Endothelial cell of umbilical vein (primary cell): ENCODE measurements around the gene VPS45.

Experiments used
- CTCF ChIP-seq, 2 donors: IDR thresholded peaks; 1 replicate in 1 of 2; 2 replicates in 1 of 2; pipeline ENCODE4 v1.5.1; 2011; ENCODE audit warnings: low read length in 2 of 2, mild to moderate bottlenecking in 2 of 2, moderate library complexity in 2 of 2, control low read depth in 1 of 2, inconsistent platforms in 1 of 2, low read depth in 1 of 2; ENCODE audit not compliant: insufficient read depth in 1 of 2; ENCODE audit errors: extremely low read depth in 1 of 2
- EZH2 ChIP-seq: IDR thresholded peaks from 2 replicates; pipeline ENCODE4 v1.6.1; 2012; ENCODE audit warnings: borderline replicate concordance, low read depth, mild to moderate bottlenecking, moderate library complexity, low read length, inconsistent platforms; ENCODE audit not compliant: severe bottlenecking
- FOS ChIP-seq: IDR thresholded peaks from 2 replicates; pipeline ENCODE4 v1.6.1; 2011; ENCODE audit warnings: mild to moderate bottlenecking, low read length, moderate library complexity, borderline replicate concordance; ENCODE audit not compliant: insufficient read depth
- JUN ChIP-seq: IDR thresholded peaks from 2 replicates; pipeline ENCODE4 v1.6.1; 2011; ENCODE audit warnings: borderline replicate concordance, low read depth; ENCODE audit not compliant: insufficient read length, insufficient read depth
- POLR2A ChIP-seq: IDR thresholded peaks from 2 replicates; pipeline ENCODE4 v1.6.1; 2012; ENCODE audit warnings: low read depth, mild to moderate bottlenecking, control low read depth, low read length
- POLR2AphosphoS5 ChIP-seq: IDR thresholded peaks from 2 replicates; pipeline ENCODE4 v1.6.1; 2012; ENCODE audit warnings: low read depth, mild to moderate bottlenecking, control low read depth, low read length, moderate library complexity; ENCODE audit not compliant: insufficient read depth

GRCh38 chr1:150092180-150092791 lies 24.7 kb downstream of the VPS45 start:
- TF ChIP-seq CTCF (IDR thresholded peaks at IDR 0.05; ENCODE audit: extremely low read depth in 1 of 2, insufficient read depth in 1 of 2, low read depth in 1 of 2, low read length in 2 of 2) = no peak
- TF ChIP-seq EZH2 = no peak
- no peak for TF ChIP-seq POLR2A
- no peak for TF ChIP-seq JUN
- TF ChIP-seq POLR2AphosphoS5 = no peak
- TF ChIP-seq FOS = no peak
